Measurements from ENCODE around the gene IL23R.

Gene IL23R

GRCh38 chr1:67188137-67188536 lies 21.9 kb downstream of the IL23R start:
- no peak for TF ChIP-seq CTCF (IDR thresholded peaks at IDR 0.05; ENCODE audit: low read depth, low read length)
- no peak for DNase-seq (ENCODE audit: extremely low read depth, low read depth)

GRCh38 chr1:67189953-67190352 lies 23.7 kb downstream of the IL23R start:
- DNase-seq (ENCODE audit: extremely low read depth, low read depth) = no peak
- TF ChIP-seq CTCF (IDR thresholded peaks at IDR 0.05; ENCODE audit: low read depth, low read length) = no peak

GRCh38 chr1:67190410-67190809 lies 24.2 kb downstream of the IL23R start:
- no peak for DNase-seq (ENCODE audit: extremely low read depth, low read depth)
- TF ChIP-seq CTCF (IDR thresholded peaks at IDR 0.05; ENCODE audit: low read depth, low read length) = no peak

- DNase-seq (ENCODE audit: extremely low read depth, low read depth) = no peak
Measured at GRCh38 chr1:67190942-67191341, 24.7 kb downstream of the IL23R start.

GRCh38 chr1:67191668-67192520 lies 25.6 kb downstream of the IL23R start:
- DNase-seq (ENCODE audit: extremely low read depth, low read depth) = no peak
- no peak for TF ChIP-seq CTCF (IDR thresholded peaks at IDR 0.05; ENCODE audit: low read depth, low read length)

More at GRCh38 chr1:67190942-67191341, 24.7 kb downstream of the IL23R start:
- no peak for TF ChIP-seq CTCF (IDR thresholded peaks at IDR 0.05; ENCODE audit: low read depth, low read length)

- no peak for TF ChIP-seq CTCF (IDR thresholded peaks at IDR 0.05; ENCODE audit: low read depth, low read length)
- no peak for DNase-seq (ENCODE audit: extremely low read depth, low read depth)
Measured at GRCh38 chr1:67192902-67193301, 26.6 kb downstream of the IL23R start.

GRCh38 chr1:67193704-67194103 lies 27.4 kb downstream of the IL23R start:
- TF ChIP-seq CTCF (IDR thresholded peaks at IDR 0.05; ENCODE audit: low read depth, low read length) = no peak
- no peak for DNase-seq (ENCODE audit: extremely low read depth, low read depth)

Measured in AG09319 (cell line).